ENCODE data around the gene VAMP5. TPM values are rescaled to one million over a fixed set of nuclear protein-coding genes. Genes with fewer than 3 reads are reported as not detected.
"Not testable (repeated sequence)": the region's sequence is repeated elsewhere in the genome, so short reads cannot be mapped to it uniquely, and the experiment has no call there.

The VAMP5 gene
- total and polyA plus RNA-seq, 5 donors, result 79.1 to 127 (median 82.0) TPM

DNA sequence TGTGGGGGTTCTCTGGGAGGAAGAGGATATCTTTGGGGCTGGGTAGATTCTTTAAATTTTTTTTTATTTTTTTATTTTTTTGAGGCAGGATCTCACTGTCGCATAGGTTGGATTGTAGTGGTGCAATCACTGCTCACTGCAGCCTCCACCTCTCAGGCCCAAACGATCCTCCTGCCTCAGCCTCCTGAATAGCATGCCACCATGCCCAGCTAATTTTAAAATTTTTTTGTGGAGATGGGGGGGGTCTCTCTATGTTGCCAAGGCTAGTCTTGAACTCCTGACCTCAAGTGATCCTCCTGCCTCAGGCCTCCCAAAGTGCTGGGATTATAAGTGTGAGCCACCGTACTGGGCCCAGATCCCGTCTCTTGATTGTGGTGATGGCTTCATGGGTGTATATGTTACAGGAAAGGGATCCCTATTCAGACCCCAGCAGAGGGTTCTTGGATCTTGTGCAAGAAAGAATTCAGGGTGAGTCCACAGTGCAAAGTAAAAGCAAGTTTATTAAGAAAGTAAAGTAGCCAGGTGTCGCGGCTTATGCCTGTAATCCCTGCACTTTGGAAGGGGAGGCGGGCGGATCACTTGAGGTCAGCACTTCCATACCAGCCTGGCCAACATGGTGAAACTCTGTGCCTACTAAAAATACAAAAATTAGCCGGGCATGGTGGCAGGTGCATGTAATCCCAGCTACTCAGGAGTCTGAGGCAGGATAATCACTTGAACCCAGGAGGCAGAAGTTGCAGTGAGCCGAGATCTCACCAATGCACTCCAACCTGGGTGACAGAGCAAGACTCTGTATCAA, 29.7 kb downstream of the VAMP5 start:
- Histone ChIP-seq H3K9me3 (ENCODE audit: control insufficient read depth, low read length) (no peaks in the 10 kb centered on the region), H3K27me3 (ENCODE audit: control insufficient read depth, insufficient read depth) (no peaks in the 10 kb centered on the region), H3K27ac (ENCODE audit: low read length) (no peak overlapping the region), H3K4me1 (ENCODE audit: control insufficient read depth, insufficient read depth, low read length) (no peaks in the 10 kb centered on the region), H3K4me3 (ENCODE audit: low read length) (no peak overlapping the region)
- no peak for ATAC-seq
- 89% methylated on average over 10 of the region's 10 CpGs for WGBS
- DNase-seq, result no peak
- intact Hi-C loops (cut with DNase I), result no loop called here

DNA sequence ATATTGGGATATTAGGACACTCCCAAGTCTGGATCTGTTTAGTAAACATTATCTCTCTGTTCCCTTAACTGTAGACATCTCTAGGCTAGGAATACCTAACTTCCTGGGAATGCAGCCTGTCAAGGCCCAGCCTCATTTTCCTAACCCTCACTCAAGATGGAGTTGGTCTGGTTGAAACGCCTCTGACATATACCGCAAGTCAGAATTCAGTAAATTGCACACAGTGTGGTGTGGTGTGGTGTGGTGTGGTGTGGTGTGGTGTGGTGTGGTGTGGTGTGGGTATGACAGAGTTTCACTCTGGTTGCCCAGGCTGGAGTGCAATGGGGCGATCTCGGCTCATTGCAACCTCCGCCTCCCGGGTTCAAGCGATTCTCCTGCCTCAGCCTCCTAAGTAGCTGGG, 30.5 kb downstream of the VAMP5 start:
- intact Hi-C loops (cut with DNase I); H3K9me3 ChIP-seq (ENCODE audit: control insufficient read depth, low read length); H3K27ac ChIP-seq (ENCODE audit: low read length); H3K27me3 ChIP-seq (ENCODE audit: control insufficient read depth, insufficient read depth); ATAC-seq; H3K4me1 ChIP-seq (ENCODE audit: control insufficient read depth, insufficient read depth, low read length); H3K4me3 ChIP-seq (ENCODE audit: low read length); DNase-seq: not testable (repeated sequence)
- WGBS, result 94% methylated on average over 7 of the region's 7 CpGs

DNA sequence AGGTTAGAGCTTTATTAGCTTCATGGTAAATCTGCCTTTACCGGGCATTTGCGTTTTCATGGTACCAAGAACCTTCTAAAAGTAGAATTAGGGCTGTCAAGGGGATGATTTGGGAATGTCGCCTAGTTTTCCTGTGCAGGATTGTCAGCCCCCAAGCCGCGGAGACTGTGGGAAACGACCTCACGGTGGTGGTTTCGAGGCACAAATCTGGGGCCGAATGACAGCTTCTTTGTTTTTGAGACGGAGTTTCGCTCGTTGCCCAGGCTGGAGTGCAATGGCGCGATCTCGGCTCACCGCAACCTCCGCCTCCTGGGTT, 31.1 kb downstream of the VAMP5 start:
- no peaks in the 10 kb centered on the region for H3K27me3 ChIP-seq (ENCODE audit: control insufficient read depth, insufficient read depth)
- intact Hi-C loops (cut with DNase I), result no loop called here
- peak in 1 of 3 donors; percentile 46 for DNase-seq
- no peaks in the 10 kb centered on the region for H3K4me1 ChIP-seq (ENCODE audit: control insufficient read depth, insufficient read depth, low read length)
- WGBS, result 89% methylated on average over 17 of the region's 17 CpGs
- no peak overlapping the region for H3K27ac ChIP-seq (ENCODE audit: low read length)
- no peaks in the 10 kb centered on the region for H3K9me3 ChIP-seq (ENCODE audit: control insufficient read depth, low read length)
- no peak for ATAC-seq
- H3K4me3 ChIP-seq (ENCODE audit: low read length), result no peak overlapping the region

DNA sequence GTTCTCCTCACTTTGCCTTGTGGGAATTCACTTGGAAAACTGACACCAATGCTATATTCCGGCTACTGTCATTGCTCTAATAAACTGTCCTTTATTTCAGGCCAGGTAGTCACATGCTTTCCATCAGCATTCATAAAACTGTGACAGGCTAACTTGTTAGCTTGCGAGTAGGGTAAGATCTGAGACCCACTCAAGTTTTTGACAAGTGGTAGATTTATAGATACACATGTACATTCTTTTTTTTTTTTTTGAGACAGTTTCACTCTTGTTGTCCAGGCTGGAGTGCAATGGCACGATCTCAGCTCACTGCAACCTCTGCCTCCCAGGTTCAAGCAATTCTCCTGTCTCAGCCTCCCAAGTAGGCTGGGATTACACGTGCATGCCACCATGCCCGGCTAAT, 33.5 kb downstream of the VAMP5 start:
- H3K4me1 ChIP-seq (ENCODE audit: control insufficient read depth, insufficient read depth, low read length); H3K9me3 ChIP-seq (ENCODE audit: control insufficient read depth, low read length); H3K27ac ChIP-seq (ENCODE audit: low read length); intact Hi-C loops (cut with DNase I); H3K27me3 ChIP-seq (ENCODE audit: control insufficient read depth, insufficient read depth); H3K4me3 ChIP-seq (ENCODE audit: low read length); DNase-seq; ATAC-seq: not testable (repeated sequence)
- WGBS, result 80% methylated on average over 5 of the region's 5 CpGs

DNA sequence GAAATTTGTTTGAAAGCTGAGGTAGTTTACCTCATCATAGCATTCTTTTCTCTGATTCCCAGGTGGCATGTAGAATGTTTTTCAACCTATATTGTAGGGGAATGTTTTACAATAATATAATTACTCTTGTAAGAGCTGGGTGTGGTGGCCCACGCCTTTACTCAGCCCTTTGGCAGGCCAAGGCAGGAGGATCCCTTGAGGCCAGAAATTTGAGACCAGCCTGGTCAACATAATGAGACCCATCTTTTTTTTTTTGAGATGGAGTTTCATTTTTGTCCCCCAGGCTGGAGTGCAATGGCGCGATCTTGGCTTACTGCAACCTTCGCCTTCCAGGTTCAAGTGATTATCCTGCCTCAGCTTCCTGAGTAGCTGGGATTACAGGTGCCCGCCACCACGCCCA, 35.4 kb downstream of the VAMP5 start:
- 91% methylated on average over 6 of the region's 6 CpGs for WGBS
- H3K4me3 ChIP-seq (ENCODE audit: low read length), result no peak overlapping the region
- H3K9me3 ChIP-seq (ENCODE audit: control insufficient read depth, low read length), result no peaks in the 10 kb centered on the region
- no peaks in the 10 kb centered on the region for H3K27me3 ChIP-seq (ENCODE audit: control insufficient read depth, insufficient read depth)
- DNase-seq (no peak), ATAC-seq (no peak)
- no peaks in the 10 kb centered on the region for H3K4me1 ChIP-seq (ENCODE audit: control insufficient read depth, insufficient read depth, low read length)
- H3K27ac ChIP-seq (ENCODE audit: low read length), result no peak overlapping the region
- intact Hi-C loops (cut with DNase I), result no loop called here

DNA sequence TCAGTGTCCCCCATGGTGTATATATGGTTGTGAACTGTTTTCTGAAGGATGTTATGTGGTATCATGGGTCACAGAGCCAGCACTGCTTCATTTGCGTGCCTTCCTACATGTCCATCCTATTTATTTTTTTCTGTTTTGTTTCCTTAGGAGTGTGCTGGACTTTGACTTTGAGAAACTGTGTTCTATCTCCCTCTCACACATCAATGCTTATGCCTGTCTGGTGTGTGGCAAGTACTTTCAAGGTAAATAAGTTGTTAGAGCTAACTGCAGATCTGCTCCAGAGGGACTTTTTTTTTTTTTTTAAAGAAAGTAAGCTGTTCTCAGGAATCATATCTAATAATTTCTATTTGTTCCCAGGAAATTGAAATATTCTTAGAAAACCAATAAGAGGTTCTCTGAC, 37.1 kb downstream of the VAMP5 start:
- no peak for ATAC-seq

DNA sequence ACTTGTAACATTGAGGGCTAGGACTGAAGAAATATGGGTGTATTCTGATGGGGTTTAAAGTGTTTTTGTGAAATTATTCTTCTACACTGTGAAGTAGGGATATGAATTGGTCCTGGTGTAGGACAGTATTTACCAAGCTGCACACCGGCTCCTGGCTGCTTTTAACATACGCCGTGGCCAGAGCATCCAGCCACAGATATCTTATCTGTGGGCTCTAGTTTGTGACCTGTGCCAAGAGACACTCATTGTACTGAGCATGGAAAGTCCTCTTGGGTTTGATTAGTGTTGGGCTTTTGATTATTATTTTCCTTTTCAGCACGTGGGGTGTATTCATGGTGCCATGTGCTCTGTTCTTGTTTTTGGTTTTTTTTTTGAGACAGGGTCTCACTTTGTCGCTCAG, 39.8 kb downstream of the VAMP5 start:
- WGBS, result 44% methylated on average over 5 of the region's 5 CpGs
- H3K27me3 ChIP-seq (ENCODE audit: control insufficient read depth, insufficient read depth), result no peaks in the 10 kb centered on the region
- H3K9me3 ChIP-seq (ENCODE audit: control insufficient read depth, low read length), result no peaks in the 10 kb centered on the region
- ATAC-seq (peak; percentile 65 to 82), DNase-seq (no peak)
- H3K4me1 ChIP-seq (ENCODE audit: control insufficient read depth, insufficient read depth, low read length), result no peaks in the 10 kb centered on the region
- no peak overlapping the region for H3K27ac ChIP-seq (ENCODE audit: low read length)
- intact Hi-C loops (cut with DNase I), result no loop called here
- H3K4me3 ChIP-seq (ENCODE audit: low read length), result no peak overlapping the region

More for the DNA sequence above, 37.1 kb downstream of the VAMP5 start:
- intact Hi-C loops (cut with DNase I), result no loop called here
- WGBS, result 92% methylated on average over 1 of the region's 1 CpG
- Histone ChIP-seq H3K9me3 (ENCODE audit: control insufficient read depth, low read length) (no peaks in the 10 kb centered on the region), H3K4me1 (ENCODE audit: control insufficient read depth, insufficient read depth, low read length) (no peaks in the 10 kb centered on the region), H3K4me3 (ENCODE audit: low read length) (no peak overlapping the region), H3K27ac (ENCODE audit: low read length) (no peak overlapping the region), H3K27me3 (ENCODE audit: control insufficient read depth, insufficient read depth) (no peaks in the 10 kb centered on the region)
- no peak for DNase-seq

DNA sequence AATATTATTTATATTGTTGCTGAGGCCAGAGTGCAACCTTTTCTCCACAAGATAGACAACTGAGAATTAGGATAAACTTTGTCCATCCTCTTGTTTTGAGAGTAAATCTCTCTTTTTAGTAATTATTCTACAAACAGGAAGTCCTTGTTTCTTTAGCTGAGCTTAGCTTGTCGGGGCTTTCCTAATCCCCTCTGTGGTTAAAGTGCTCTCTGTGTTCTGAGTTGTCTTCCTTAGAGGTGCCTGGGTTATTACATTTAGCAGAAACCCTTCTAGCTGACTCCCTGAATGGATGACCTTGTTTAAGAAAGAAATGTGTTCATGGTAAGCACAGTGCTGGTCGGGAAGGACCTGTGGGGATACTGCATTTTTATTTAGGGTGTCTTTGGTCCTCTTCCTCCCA, 44.4 kb downstream of the VAMP5 start:
- no peaks in the 10 kb centered on the region for H3K27me3 ChIP-seq (ENCODE audit: control insufficient read depth, insufficient read depth)
- 79% methylated on average over 2 of the region's 2 CpGs for WGBS
- no peak overlapping the region for H3K27ac ChIP-seq (ENCODE audit: low read length)
- no peak overlapping the region for H3K4me3 ChIP-seq (ENCODE audit: low read length)
- DNase-seq, result no peak
- intact Hi-C loops (cut with DNase I), result no loop called here
- no peaks in the 10 kb centered on the region for H3K9me3 ChIP-seq (ENCODE audit: control insufficient read depth, low read length)
- ATAC-seq, result no peak
- no peaks in the 10 kb centered on the region for H3K4me1 ChIP-seq (ENCODE audit: control insufficient read depth, insufficient read depth, low read length)

DNA sequence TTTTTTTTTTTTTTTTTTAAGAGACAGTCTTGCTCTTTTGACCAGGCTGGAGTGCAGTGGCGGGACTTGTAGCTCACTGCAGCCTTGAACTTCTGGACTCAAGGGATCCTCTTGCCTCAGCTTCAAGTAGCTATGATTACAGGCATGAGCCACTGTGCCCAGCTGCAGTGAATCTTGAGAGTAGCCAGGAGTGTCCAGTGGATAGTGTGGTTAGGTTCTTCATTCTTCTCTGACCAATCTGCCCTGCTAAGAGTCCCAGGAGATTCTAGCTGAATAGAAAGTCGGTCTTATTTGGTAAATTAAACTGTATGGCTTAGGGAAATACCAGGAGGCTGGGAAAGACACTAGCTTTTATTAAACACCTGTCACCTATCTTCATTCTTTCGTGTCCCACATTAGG, 47.1 kb downstream of the VAMP5 start:
- no peaks in the 10 kb centered on the region for H3K4me1 ChIP-seq (ENCODE audit: control insufficient read depth, insufficient read depth, low read length)
- no peaks in the 10 kb centered on the region for H3K27me3 ChIP-seq (ENCODE audit: control insufficient read depth, insufficient read depth)
- H3K27ac ChIP-seq (ENCODE audit: low read length), result no peak overlapping the region
- intact Hi-C loops (cut with DNase I), result loop anchor here in 2 of 4 donors (5.0 to 10.0 kb wide), 3 partner anchors 73 to 186 kb away; no protein-coding TSS in a partner anchor
- DNase-seq (no peak), ATAC-seq (no peak)
- 91% methylated on average over 3 of the region's 3 CpGs for WGBS
- no peaks in the 10 kb centered on the region for H3K9me3 ChIP-seq (ENCODE audit: control insufficient read depth, low read length)
- H3K4me3 ChIP-seq (ENCODE audit: low read length), result no peak overlapping the region

DNA sequence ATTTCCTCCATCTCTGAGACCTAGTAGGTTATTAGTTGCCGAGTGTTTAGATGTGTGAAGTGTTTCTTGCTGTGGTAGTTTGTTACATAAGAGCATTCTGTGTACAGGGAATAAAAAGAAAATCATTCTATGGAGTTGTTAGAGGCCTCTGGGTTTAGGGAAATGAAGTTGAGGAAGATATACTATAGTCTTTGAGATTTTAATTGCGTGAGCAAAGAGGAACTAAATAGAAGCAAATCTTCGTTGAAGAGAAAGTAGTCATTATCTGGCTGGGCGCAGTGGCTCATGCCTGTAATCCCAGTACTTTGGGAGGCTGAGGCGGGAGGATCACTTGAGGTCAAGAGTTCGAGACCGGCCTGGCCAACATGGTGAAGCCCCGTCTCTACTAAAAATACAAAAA, 50.8 kb downstream of the VAMP5 start:
- no peaks in the 10 kb centered on the region for H3K4me1 ChIP-seq (ENCODE audit: control insufficient read depth, insufficient read depth, low read length)
- intact Hi-C loops (cut with DNase I), result loop anchor here (5.0 to 10.0 kb wide), 4 partner anchors 70 to 180 kb away; no protein-coding TSS in a partner anchor
- H3K9me3 ChIP-seq (ENCODE audit: control insufficient read depth, low read length), result no peaks in the 10 kb centered on the region
- no peak overlapping the region for H3K4me3 ChIP-seq (ENCODE audit: low read length)
- no peak for ATAC-seq
- no peak for DNase-seq
- H3K27me3 ChIP-seq (ENCODE audit: control insufficient read depth, insufficient read depth), result no peaks in the 10 kb centered on the region
- 87% methylated on average over 8 of the region's 8 CpGs for WGBS
- H3K27ac ChIP-seq (ENCODE audit: low read length), result no peak overlapping the region

DNA sequence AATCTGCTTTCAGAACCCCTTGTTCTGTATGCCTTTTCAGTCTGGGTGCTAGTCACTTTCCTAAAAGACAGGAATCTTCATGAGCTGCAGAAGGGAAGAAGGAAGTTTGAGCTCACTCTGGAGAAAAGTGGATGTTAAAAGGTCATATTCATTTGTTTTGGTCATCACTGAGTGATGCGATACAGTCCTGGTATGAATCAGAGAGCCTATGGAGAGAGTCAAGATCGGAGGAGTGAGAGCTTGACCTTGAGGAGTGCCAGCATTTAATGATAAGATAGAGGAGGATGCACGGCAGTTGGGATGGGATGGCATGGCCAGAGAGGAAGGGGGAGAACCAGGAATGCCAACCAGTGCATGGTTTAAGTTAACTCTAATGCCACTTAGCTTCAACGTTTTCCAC, 51.4 kb downstream of the VAMP5 start:
- WGBS, result 42% methylated on average over 4 of the region's 4 CpGs
- intact Hi-C loops (cut with DNase I), result loop anchor here (5.0 to 10.0 kb wide), 4 partner anchors 69 to 179 kb away; no protein-coding TSS in a partner anchor
- no peak overlapping the region for H3K27ac ChIP-seq (ENCODE audit: low read length)
- H3K9me3 ChIP-seq (ENCODE audit: control insufficient read depth, low read length), result no peaks in the 10 kb centered on the region
- ATAC-seq (peak in 1 of 2 donors; percentile 36), DNase-seq (no peak)
- no peak overlapping the region for H3K4me3 ChIP-seq (ENCODE audit: low read length)
- H3K4me1 ChIP-seq (ENCODE audit: control insufficient read depth, insufficient read depth, low read length), result no peaks in the 10 kb centered on the region
- H3K27me3 ChIP-seq (ENCODE audit: control insufficient read depth, insufficient read depth), result no peaks in the 10 kb centered on the region

DNA sequence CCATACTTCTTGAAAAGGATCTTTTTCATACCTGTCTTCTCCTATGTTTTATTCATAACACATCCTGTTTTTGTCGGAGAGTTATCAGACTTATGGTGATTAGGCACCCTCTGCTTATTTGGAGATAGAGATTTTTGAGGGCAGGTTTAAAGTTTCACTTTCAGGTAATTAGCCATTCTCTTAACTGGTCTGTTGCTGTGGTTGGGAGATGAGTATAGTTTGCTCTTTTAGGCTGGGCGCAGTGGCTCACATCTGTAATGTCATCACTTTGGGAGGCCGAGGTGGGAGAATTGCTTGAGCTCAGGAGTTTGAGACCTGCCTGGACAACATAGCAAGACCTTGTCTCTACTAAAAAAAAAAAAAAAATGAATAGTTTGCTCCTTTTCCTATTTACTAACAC, 58.5 kb downstream of the VAMP5 start:
- WGBS, result 87% methylated on average over 3 of the region's 3 CpGs
- intact Hi-C loops (cut with DNase I), result no loop called here
- DNase-seq (no peak), ATAC-seq (no peak)
- Histone ChIP-seq H3K9me3 (ENCODE audit: control insufficient read depth, low read length) (no peaks in the 10 kb centered on the region), H3K4me3 (ENCODE audit: low read length) (no peak overlapping the region), H3K4me1 (ENCODE audit: control insufficient read depth, insufficient read depth, low read length) (no peaks in the 10 kb centered on the region), H3K27me3 (ENCODE audit: control insufficient read depth, insufficient read depth) (no peaks in the 10 kb centered on the region), H3K27ac (ENCODE audit: low read length) (no peak overlapping the region)
